GM12872 (cell line): ENCODE data around the gene BICD1.

Source experiments
- TF ChIP-seq, protein P1 (sequence below): IDR thresholded peaks from 3 replicates; pipeline ENCODE4 v1.5.1; 2011; ENCODE audit warnings: low read depth, mild to moderate bottlenecking, low read length, moderate library complexity; ENCODE audit not compliant: insufficient read depth

Gene BICD1

DNA sequence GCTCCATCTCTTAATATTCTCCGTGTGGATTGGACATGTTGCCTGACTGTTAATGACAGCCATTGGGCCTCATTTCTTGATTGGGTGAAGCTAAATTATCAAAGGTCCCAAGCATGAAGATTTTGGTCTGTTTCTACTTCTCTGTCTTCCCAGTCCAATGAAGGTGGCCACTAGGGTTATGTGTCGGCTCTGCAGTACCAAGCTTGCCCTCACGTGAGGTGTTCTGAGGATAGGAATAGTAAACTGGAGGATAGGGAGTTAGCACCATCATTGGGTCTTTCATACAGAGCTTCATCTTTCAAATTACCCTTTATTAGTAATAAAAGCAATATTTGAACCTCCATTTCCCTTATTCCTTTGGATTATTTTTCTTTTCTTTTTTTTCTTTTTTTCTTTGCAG lies 21.9 kb upstream of the BICD1 start:
- TF ChIP-seq, protein P1, sequence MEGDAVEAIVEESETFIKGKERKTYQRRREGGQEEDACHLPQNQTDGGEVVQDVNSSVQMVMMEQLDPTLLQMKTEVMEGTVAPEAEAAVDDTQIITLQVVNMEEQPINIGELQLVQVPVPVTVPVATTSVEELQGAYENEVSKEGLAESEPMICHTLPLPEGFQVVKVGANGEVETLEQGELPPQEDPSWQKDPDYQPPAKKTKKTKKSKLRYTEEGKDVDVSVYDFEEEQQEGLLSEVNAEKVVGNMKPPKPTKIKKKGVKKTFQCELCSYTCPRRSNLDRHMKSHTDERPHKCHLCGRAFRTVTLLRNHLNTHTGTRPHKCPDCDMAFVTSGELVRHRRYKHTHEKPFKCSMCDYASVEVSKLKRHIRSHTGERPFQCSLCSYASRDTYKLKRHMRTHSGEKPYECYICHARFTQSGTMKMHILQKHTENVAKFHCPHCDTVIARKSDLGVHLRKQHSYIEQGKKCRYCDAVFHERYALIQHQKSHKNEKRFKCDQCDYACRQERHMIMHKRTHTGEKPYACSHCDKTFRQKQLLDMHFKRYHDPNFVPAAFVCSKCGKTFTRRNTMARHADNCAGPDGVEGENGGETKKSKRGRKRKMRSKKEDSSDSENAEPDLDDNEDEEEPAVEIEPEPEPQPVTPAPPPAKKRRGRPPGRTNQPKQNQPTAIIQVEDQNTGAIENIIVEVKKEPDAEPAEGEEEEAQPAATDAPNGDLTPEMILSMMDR: no peak

DNA sequence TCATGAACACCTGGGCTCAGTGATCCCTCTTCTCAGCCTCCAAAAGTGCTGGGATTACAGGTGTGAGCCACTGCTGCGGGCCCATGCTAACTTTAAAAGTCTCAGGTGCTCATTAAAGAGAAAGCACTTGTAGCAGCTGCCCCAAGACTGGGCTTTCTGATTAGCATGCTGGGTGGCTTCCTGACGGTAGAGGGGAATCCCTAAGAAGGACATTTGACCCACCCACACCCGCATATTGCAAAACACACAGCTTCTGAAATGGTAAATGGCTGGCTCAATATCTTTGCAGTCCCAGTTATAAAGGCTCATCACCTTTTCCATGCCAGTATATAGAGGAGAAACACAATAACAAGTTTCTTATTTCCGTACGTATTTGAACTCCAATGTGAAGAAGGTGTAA lies 19.3 kb upstream of the BICD1 start:
- TF ChIP-seq, protein P1: no peak

DNA sequence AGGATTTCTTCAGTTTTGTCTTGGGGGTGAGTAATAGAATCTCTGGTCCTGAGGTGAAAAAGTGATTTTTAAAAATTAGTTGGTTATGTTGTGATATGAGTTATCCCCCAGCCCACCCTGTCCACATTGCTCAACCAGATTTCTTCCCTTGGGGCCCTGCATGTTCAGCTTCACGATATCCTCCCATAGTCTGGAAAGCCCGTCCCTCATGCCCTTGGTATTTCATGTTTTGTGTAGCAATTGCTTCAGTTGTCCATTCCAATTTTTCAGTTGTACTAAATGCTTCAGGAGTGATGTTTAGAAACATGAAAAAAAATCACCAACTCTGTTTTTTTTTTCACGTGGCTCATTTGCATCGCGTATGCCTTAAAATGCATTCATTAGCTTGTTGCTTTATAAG lies 17.5 kb upstream of the BICD1 start:
- TF ChIP-seq, protein P1: no peak

DNA sequence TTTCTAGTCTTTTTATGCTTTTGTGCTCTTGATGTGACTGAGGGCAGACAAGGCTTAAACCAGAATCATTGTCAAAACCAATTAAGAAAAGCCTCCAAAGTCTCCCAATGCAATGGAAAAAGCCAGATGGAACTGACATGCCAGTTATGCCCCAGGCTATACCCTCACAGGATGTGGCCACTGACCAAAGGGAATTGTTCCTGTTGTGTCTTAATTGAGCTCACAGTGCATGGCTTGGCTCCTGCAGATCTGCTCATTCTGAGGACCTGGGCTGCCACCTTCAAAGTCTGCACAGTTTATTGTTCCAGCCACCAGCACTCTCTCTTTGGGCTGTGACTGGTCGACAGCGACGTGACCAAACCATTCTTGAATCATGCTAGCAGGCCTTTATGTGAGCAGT lies 17.1 kb upstream of the BICD1 start:
- TF ChIP-seq, protein P1: no peak

DNA sequence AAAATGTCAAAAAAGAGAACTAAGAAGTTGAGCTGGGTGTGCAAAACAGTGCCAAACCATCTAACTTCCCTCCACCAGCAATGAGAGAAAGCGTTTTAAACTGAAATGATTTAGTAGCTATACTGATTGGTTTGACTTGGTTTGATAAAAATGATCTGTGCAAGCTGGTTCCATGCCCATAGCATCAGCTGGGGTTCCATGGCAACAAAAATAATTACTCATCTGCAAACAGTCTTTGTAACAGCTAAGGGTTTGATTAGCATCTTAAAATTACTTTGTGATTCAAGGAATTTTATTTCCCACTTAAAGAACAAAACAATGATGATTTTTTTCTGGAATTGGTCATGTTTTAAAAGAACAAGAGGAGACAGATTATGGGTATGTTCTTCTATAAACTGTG lies 15.0 kb upstream of the BICD1 start:
- TF ChIP-seq, protein P1: no peak

DNA sequence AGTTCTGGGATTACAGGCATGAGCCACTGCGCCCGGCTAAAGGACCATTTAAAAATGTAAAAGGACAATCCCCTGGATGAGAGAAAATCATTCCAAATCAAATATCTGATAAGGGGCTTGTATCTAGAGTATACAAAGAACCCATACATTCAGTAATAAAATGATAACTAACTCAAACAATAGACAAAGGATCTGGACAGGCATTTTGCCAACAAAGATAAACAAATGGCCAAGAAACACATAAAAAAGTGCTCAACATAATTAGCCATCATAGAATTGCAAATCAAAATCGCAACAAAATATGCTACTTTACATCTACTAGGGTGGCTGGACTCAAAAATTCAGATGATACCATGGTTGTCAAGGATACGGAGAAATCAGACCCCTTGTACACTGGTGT lies 8.5 kb upstream of the BICD1 start:
- TF ChIP-seq, protein P1: no peak

DNA sequence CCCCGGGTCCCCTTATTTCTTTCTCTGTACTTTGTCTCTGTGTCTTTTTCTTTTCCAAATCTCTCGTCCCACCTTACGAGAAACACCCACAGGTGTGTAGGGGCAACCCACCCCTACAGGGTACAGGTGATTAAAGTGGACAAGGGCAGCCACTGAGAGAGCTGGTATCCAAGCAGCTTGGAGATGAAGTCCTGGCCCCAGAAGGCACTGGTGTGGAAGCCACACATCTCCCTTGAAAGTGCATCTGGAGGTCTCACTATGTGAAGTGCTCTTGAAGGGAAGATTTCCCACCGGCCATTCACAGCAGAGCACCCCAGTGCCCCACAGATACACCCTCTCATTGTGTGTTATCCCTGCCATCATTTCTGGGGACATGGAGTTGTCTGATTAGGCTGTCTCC lies 6.3 kb upstream of the BICD1 start:
- TF ChIP-seq, protein P1: no peak

DNA sequence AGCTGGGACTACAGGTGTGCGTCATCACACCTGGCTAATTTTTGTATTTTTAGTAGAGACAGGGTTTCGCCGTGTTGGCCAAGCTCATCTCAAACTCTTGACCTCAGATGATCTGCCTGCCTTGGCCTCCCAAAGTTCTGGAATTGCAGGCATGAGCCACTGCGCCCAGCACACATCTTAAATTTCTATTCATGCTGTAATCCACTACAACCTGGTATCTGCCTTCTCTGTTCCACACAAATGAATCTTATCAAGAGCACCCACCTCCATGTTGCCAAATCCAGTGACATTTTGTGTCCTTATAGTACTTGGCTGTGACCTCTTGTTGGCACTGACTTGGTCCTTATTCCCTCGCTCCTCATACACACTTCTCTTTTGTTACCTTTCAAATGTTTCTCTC lies 5.8 kb upstream of the BICD1 start:
- TF ChIP-seq, protein P1: no peak
